ENCODE measurements around the gene ARHGEF4. TPM values are rescaled to one million over a fixed set of nuclear protein-coding genes. Genes with fewer than 3 reads are reported as not detected.

ARHGEF4 gene
- total RNA-seq, 2 experiments from 2014 or later = 4.2 to 4.3 TPM

GRCh38 chr2:130795431-130795830 lies 41.3 kb upstream of the ARHGEF4 start:
- POLR2A ChIA-PET = no interaction called here
- peaks cover 3% of the 10 kb centered on the region for H3K27me3 Mint-ChIP-seq

GRCh38 chr2:130796290-130796689 lies 40.4 kb upstream of the ARHGEF4 start:
- POLR2A ChIA-PET = interaction anchor here (1.2 kb wide), 1 partner anchor 75 kb away, joined by 3 read pairs; no protein-coding TSS in a partner anchor
- H3K27ac Mint-ChIP-seq = no peak overlapping the region

More at GRCh38 chr2:130795431-130795830, 41.3 kb upstream of the ARHGEF4 start:
- no peak for TF ChIP-seq CTCF (IDR thresholded peaks at IDR 0.05)
- Mint-ChIP-seq H3K9me3 (no peaks in the 10 kb centered on the region), H3K27ac (no peak overlapping the region), H3K4me3 (no peak overlapping the region), H3K36me3 (ENCODE audit: low read depth) (no peaks in the 10 kb centered on the region), H3K4me1 (ENCODE audit: low read depth) (peaks cover 3% of the 10 kb centered on the region)
- CTCF ChIA-PET = interaction anchor here (1.0 to 9.4 kb wide), 2 partner anchors 78 to 126 kb away, joined by 7 to 241 read pairs; no protein-coding TSS in a partner anchor
- no peak for ATAC-seq
- intact Hi-C loops (cut with micrococcal nuclease) = no loop called here
- DNase-seq = no peak

GRCh38 chr2:130797493-130798435 lies 39.0 kb upstream of the ARHGEF4 start:
- peak; percentile 78 for TF ChIP-seq CTCF (IDR thresholded peaks at IDR 0.05)
- intact Hi-C loops (cut with micrococcal nuclease) = loop anchor here (1.0 to 2.0 kb wide), 2 partner anchors 76 to 123 kb away; no protein-coding TSS in a partner anchor
- ChIA-PET POLR2A (interaction anchor here (0.7 to 1.2 kb wide), 5 partner anchors 27 to 331 kb away, joined by 3 to 6 read pairs (median 4); no protein-coding TSS in a partner anchor), CTCF (interaction anchor here (0.6 to 9.4 kb wide), 45 partner anchors 10 to 287 kb away, joined by 3 to 241 read pairs (median 4); partner anchors contain the start of genes ARHGEF4 and GPR148)
- Mint-ChIP-seq H3K27me3 (peaks cover 3% of the 10 kb centered on the region), H3K27ac (peak overlapping the region; percentile 42), H3K4me1 (ENCODE audit: low read depth) (peaks cover 3% of the 10 kb centered on the region), H3K36me3 (ENCODE audit: low read depth) (no peaks in the 10 kb centered on the region), H3K4me3 (peak overlapping the region; percentile 63), H3K9me3 (no peaks in the 10 kb centered on the region)
- ATAC-seq (peak; percentile 96), DNase-seq (peak; percentile 94)

More at GRCh38 chr2:130796290-130796689, 40.4 kb upstream of the ARHGEF4 start:
- H3K27me3 Mint-ChIP-seq = peaks cover 3% of the 10 kb centered on the region
- H3K4me1 Mint-ChIP-seq (ENCODE audit: low read depth) = peaks cover 3% of the 10 kb centered on the region
- DNase-seq (peak; percentile 15), ATAC-seq (no peak)
- H3K9me3 Mint-ChIP-seq = no peaks in the 10 kb centered on the region
- H3K36me3 Mint-ChIP-seq (ENCODE audit: low read depth) = no peaks in the 10 kb centered on the region
- intact Hi-C loops (cut with micrococcal nuclease) = no loop called here
- no peak for TF ChIP-seq CTCF (IDR thresholded peaks at IDR 0.05)
- CTCF ChIA-PET = interaction anchor here (1.0 to 9.4 kb wide), 4 partner anchors 26 to 128 kb away, joined by 5 to 241 read pairs (median 19); no protein-coding TSS in a partner anchor
- no peak overlapping the region for H3K4me3 Mint-ChIP-seq

GRCh38 chr2:130798472-130799218 lies 38.1 kb upstream of the ARHGEF4 start:
- peaks cover 3% of the 10 kb centered on the region for H3K4me1 Mint-ChIP-seq (ENCODE audit: low read depth)
- TF ChIP-seq CTCF (IDR thresholded peaks at IDR 0.05) = no peak
- peak overlapping the region; percentile 34 for H3K27ac Mint-ChIP-seq
- no peak for ATAC-seq
- ChIA-PET POLR2A (no interaction called here), CTCF (interaction anchor here (0.6 to 9.4 kb wide), 17 partner anchors 9 to 243 kb away, joined by 3 to 241 read pairs (median 7); partner anchors contain the start of gene ARHGEF4)
- H3K4me3 Mint-ChIP-seq = peak overlapping the region; percentile 63
- peak; percentile 17 for DNase-seq
- intact Hi-C loops (cut with micrococcal nuclease) = loop anchor here (2.0 kb wide), 1 partner anchor 122 kb away; no protein-coding TSS in a partner anchor
- H3K36me3 Mint-ChIP-seq (ENCODE audit: low read depth) = no peaks in the 10 kb centered on the region
- H3K27me3 Mint-ChIP-seq = no peaks in the 10 kb centered on the region
- no peaks in the 10 kb centered on the region for H3K9me3 Mint-ChIP-seq

Data from activated CD8-positive, alpha-beta T cell treated with anti-CD3 and anti-CD28 coated beads for 36 hours (primary cell).